Prostate gland (tissue), 2 donors: Measurements from ENCODE around the gene TMEM204.

Experiments
- POLR2A ChIP-seq: fragments of 450-650 bp; IDR thresholded peaks from one replicate; pipeline ENCODE4 v1.6.1; 2016; ENCODE audit warnings: antibody characterized with exemption, mild to moderate bottlenecking
- TF ChIP-seq, protein P1 (sequence below), 4 experiments: fragments of 200-600 bp in 2 of 4; fragments of 450-650 bp in 2 of 4; sonication (generic) in 2 of 4; IDR thresholded peaks; 1 replicate in 3 of 4; 2 replicates in 1 of 4; pipeline ENCODE4 v1.5.1; 2016 to 2019; ENCODE audit warnings: antibody characterized with exemption in 4 of 4, mild to moderate bottlenecking in 2 of 4, moderate library complexity in 2 of 4

- TF ChIP-seq, protein P1, sequence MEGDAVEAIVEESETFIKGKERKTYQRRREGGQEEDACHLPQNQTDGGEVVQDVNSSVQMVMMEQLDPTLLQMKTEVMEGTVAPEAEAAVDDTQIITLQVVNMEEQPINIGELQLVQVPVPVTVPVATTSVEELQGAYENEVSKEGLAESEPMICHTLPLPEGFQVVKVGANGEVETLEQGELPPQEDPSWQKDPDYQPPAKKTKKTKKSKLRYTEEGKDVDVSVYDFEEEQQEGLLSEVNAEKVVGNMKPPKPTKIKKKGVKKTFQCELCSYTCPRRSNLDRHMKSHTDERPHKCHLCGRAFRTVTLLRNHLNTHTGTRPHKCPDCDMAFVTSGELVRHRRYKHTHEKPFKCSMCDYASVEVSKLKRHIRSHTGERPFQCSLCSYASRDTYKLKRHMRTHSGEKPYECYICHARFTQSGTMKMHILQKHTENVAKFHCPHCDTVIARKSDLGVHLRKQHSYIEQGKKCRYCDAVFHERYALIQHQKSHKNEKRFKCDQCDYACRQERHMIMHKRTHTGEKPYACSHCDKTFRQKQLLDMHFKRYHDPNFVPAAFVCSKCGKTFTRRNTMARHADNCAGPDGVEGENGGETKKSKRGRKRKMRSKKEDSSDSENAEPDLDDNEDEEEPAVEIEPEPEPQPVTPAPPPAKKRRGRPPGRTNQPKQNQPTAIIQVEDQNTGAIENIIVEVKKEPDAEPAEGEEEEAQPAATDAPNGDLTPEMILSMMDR (IDR thresholded peaks at IDR 0.05) = no peak
- no peak for TF ChIP-seq POLR2A
Observed at GRCh38 chr16:1542166-1542500, 8.7 kb downstream of the TMEM204 start.
